NCI-H82 (cell line): ENCODE results near the gene ESR2.
A peak's percentile ranks its signal among the peaks of the same experiment; 100 is the strongest.

Source experiments
- DNase-seq: peaks from one replicate; lab custom pipeline; 2025; lab: John Stamatoyannopoulos, UW

The ESR2 gene

GRCh38 chr14:64265222-64265621 lies 28.9 kb downstream of the ESR2 start:
- no peak for DNase-seq

DNA sequence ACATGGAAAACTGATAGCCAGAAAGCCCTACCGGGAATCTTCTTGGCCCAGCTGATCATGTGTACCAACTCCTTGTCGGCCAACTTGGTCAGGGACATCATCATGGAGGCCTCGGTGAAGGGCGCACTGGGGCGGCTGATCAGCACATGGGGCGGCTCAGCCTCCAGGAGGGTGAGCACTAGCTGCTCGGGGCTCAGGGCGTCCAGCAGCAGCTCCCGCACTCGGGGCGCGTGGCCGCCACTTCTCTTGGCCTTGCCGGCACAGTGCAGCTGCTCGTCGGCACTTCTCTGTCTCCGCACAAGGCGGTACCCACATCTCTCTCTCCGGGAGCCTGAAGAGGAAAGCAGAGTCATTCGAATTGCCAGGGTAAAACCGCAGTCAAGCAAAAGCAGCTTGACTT lies 33.8 kb downstream of the ESR2 start:
- DNase-seq, result no peak

GRCh38 chr14:64255756-64256155 lies 38.4 kb downstream of the ESR2 start:
- DNase-seq, result no peak

DNA sequence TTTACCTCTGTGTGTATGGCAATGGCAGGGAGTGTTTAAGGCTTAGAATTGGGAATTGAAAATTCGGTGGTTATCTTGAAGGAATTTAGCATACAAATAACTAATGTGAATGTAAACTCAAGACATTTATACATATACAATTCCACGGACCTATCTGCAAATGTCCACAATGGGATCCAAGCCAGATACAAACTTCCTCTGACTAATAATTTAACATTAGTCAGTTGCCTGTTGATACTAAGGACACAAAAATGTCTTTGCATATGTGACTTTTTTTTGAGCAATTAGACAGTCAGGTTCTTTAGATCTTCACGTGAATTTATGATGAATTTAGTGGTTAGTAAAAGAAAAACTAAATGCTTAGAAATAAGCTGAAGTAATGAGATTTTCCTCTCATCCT lies 40.5 kb downstream of the ESR2 start:
- no peak for DNase-seq

DNA sequence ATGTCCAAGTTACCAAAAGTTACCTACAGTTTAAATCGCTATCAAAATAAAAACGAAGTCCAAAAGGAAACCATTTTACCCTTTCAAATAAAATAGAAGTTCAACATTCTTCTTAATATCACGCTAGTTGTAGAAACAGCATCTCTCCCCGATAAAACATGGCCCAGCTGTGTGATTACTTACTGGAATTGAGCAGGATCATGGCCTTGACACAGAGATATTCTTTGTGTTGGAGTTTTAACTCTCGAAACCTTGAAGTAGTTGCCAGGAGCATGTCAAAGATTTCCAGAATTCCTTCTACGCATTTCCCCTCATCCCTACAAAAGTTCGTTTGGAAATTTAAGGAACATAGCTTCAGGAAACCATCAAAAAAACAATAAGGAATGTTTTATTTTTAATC lies 44.8 kb downstream of the ESR2 start:
- no peak for DNase-seq

DNA sequence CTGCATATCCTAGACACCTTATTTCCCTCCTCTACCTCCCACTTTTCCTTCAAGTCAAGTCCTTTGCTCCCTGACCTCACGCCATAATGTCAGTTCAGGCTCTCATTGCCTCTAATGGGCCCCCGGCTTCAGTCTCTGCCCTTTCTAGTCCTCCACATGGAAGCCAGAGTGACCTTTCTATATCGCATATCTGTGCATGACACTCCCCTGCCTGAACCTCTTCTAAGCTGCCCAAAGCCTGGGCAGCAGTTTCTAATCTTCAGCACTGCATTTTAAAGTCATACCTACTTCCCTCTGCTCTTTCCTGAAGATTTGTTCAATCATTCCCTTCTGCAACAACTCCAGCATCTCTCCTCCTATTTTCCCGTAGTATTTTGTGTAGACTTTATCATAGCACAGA lies 45.5 kb downstream of the ESR2 start:
- DNase-seq, result no peak

DNA sequence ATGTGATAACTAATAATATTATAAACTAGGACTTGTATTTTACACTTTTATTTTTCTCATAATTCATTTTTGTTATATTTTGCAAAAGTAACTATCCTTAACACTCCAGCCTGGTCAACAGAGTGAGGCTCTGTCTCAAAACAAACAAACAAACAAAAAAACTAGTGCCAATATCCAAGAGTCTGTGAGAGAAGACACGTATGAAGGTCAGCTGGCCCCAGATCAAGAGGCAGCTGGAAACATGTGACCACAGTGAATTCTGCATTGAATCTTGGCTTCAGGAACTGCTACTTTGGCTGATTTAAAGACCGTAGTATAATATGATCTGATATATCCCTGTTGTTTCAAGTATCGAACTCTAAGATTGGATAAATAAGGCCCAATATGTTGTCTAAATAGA lies 47.0 kb downstream of the ESR2 start:
- no peak for DNase-seq

GRCh38 chr14:64246688-64247087 lies 47.5 kb downstream of the ESR2 start:
- DNase-seq, result no peak

DNA sequence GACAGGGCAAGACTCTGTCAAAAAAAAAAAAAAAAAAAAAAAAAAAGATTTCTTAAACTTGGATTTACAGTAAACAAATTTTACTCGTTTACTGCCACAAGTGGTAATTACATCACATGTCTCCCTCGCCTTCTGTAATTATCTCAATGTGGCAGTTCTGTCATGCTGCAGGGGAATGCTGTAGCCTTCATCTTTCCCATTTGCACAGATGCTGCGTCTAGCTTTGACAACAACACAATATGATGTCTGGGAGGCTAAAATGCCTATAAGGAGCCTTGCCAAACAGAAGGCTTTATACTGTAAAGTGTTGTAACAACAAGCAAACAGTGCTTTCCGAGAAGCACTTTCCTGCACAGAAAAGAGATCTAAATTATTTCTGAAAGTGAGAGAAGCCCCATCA lies 48.7 kb downstream of the ESR2 start:
- DNase-seq, result no peak

DNA sequence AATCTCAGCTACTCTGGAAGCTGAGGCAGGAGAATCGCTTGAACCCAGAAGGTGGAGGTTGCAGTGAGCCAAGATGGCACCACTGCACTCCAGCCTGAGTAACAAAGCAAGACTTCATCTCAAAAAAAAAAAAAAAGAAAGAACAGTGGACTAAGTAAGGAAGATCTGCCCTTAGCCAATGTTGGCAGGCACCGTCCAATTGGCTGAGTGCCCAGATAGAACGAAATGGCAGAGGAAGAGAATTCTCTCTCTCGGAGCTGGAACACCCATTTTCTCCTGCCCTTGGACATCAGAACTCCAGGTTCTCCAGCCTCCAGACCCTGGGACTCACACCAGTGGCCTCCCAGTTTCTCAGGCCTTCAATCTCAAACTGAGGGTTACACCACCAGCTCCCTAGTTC lies 49.9 kb downstream of the ESR2 start:
- DNase-seq, result no peak

DNA sequence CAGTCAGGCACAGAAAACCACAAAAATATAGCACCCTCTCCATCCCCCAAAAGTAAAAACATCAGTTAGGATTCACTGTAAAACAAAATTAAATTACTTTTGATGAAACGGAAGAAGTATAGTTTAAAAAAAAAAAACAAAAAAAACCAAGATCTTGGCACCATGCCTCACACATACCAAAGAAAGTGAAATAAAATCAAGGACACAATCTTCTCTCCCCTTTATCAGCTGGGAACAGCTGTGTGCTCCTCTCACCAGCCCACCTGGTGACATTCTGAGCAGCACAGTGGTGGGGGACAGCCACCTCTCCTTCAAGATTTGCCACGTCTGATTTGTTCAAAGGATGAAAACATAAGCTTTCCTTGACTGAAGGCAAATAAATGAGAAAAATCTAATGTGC lies 55.5 kb downstream of the ESR2 start:
- DNase-seq, result no peak

DNA sequence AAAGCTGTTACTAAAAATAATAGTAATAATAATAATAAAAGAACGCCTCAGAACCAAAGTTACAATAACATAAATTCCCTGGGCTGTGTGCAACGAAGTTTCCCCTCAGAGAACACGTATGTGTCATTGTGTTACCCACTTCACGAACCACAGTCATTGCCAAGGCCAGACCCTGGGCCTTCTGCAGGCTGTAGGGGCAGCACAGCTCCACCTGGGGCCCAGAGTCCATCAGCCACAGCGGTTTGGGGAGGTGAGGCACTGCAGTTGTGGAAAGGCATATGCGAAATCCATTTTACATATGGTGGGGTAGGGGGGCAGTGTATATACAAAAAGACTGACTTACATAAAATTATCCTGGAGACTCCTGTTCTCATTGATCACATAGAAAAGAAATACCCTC lies 56.1 kb downstream of the ESR2 start:
- DNase-seq, result no peak

GRCh38 chr14:64235652-64236640 lies 58.2 kb downstream of the ESR2 start:
- DNase-seq, result peak; percentile 21

GRCh38 chr14:64234877-64235651 lies 59.1 kb downstream of the ESR2 start:
- DNase-seq, result peak; percentile 78

- DNase-seq, result no peak
Observed at GRCh38 chr14:64233531-64234190, 60.5 kb downstream of the ESR2 start.

- no peak for DNase-seq
Observed at GRCh38 chr14:64232944-64233343, 61.2 kb downstream of the ESR2 start.

DNA sequence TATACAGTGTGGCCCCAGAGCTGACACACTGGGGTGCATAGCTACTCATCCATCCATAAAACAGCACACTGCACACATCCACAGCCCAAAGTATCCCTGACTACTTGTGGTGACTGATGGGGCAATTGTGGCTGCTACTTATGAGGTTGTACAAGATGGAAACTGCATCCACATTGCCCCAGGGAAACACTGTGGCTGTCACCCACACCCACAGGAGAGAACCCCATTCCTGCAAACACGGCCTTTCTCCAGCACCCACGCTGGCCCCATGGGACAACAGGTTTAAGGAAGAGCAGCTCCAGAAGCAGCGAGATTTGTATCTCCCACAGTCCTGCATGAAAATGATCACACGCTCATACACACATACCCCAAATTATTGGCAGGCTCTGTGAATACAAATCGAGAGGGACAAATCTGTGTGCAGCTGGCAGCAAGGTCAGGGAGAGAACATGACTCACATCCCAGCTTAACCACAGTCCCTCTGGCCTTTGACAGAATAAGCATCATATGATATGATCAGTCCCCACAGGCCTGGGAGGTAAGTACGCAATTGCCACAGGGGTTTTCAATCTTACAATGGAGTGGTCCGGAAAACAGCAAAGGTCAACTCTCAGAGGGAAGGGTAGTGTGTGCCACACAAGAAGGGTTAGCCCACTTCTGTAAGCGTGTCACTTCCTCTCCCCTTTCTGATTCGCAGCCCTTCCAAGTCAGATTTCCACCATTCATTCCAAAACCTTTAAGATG lies 61.9 kb downstream of the ESR2 start:
- no peak for DNase-seq

DNA sequence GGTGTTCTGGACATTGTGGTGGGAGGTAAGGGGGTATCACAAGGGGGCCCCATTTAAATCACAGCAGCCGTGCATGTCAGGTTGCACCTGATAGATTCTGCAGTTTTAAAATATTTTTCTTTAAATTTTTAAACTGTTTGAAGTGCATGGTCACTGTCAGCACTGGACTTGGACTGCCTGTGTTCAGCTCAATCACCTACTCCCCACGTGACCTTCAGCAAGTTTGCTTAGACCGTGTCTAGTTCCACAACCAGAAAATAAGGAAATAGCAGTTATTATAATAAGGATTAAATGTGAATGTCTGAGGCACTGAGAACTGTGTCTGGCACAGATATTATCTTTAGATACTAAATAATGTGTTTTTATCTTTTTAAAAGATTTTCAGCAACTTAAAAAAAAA lies 64.7 kb downstream of the ESR2 start:
- DNase-seq, result no peak

DNA sequence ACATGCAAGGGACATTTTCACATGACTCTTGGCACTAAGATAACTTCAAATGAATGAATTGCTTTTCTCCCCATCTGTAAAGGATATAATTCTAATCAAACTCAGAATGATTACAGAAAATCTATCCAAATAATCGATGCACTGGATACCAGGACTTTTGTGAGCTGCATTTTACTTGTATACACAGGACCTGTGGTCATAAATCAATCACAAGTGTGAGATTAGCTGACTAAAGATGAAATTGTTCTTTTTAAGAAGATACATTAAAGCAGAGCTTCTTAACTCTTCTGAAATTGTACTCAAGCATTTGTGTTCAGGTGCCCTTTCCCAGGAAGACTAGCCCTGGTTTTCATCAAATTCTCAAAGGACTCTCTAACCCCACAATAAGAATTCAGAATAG lies 66.3 kb downstream of the ESR2 start:
- DNase-seq, result no peak

GRCh38 chr14:64225151-64225757 lies 68.9 kb downstream of the ESR2 start:
- no peak for DNase-seq

GRCh38 chr14:64221391-64222003 lies 72.7 kb downstream of the ESR2 start:
- DNase-seq, result no peak
